GM12891 (cell line): ENCODE measurements around the gene PPP2R5A.

Experiments
- PAX5 ChIP-seq: IDR thresholded peaks from 2 replicates; pipeline ENCODE4 v1.6.1; 2011; ENCODE audit warnings: low read length, moderate library complexity, mild to moderate bottlenecking; ENCODE audit not compliant: insufficient read depth, severe bottlenecking
- POLR2A ChIP-seq: IDR thresholded peaks from 2 replicates; pipeline ENCODE4 v1.6.1; 2011; ENCODE audit warnings: low read depth, low read length, control low read depth
- POLR2AphosphoS5 ChIP-seq: IDR thresholded peaks from 2 replicates; pipeline ENCODE4 v1.6.1; 2011; ENCODE audit warnings: low read depth, low read length, control low read depth
- TAF1 ChIP-seq: IDR thresholded peaks from 2 replicates; pipeline ENCODE4 v1.6.1; 2011; ENCODE audit warnings: low read depth, low read length, control low read depth

- no peak for TF ChIP-seq PAX5
- TF ChIP-seq POLR2A = no peak
- no peak for TF ChIP-seq TAF1
- TF ChIP-seq POLR2AphosphoS5 = no peak
Observed at GRCh38 chr1:212287261-212287895, 2.2 kb downstream of the PPP2R5A start.
